Measurements from ENCODE around the gene DUSP22.

DNA sequence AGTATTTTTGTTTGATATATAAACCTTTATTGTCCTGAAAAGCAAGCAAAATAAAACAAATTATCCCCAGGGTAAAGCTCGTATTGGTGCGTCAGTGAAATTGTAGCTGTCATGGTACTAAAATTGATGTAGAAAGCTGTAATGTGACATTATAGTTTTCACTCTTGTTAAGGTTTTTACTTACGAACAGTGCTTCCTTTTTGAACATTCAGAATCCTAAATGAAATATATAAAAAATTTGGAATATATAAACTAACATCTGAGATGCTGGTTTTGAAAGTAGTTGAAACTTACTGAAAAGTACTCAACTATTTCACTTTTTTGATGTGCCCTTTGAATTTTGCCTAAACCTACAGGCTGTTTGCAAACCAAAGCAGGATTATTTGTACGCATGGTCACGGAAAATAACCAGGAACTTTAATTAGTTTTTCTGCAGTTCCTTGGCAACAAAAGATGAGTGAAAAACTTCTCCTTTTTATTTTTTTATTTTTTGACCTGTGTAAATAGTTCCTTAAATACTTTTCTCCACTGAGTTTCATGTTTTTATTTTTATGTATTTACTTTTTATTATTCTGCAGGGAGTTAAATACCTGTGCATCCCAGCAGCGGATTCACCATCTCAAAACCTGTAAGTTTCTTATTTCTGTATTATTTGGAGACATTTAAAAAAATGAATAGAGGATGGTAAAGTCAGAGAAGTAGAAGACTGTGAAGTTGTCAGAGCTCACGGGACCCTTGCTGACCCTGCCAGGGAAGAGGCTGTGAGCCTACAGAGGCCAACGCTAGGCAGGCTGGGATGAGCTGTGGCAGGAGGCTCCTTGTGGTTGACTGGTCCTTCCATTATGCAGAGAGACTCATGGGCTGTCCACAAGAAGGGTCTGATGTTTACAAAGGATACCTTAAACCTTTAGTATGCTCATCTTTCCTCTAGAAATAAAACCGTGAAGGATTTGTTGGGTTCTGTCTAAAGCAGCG, 42.5 kb downstream of the DUSP22 start:
- TF ChIP-seq ZFP3 (CRISPR knock-in tag; IDR thresholded peaks at IDR 0.05), result no peak
- no peak for TF ChIP-seq RARB (CRISPR knock-in tag; IDR thresholded peaks at IDR 0.05)
- TF ChIP-seq ISL1 (CRISPR knock-in tag; IDR thresholded peaks at IDR 0.05), result no peak
- TF ChIP-seq, protein P1, sequence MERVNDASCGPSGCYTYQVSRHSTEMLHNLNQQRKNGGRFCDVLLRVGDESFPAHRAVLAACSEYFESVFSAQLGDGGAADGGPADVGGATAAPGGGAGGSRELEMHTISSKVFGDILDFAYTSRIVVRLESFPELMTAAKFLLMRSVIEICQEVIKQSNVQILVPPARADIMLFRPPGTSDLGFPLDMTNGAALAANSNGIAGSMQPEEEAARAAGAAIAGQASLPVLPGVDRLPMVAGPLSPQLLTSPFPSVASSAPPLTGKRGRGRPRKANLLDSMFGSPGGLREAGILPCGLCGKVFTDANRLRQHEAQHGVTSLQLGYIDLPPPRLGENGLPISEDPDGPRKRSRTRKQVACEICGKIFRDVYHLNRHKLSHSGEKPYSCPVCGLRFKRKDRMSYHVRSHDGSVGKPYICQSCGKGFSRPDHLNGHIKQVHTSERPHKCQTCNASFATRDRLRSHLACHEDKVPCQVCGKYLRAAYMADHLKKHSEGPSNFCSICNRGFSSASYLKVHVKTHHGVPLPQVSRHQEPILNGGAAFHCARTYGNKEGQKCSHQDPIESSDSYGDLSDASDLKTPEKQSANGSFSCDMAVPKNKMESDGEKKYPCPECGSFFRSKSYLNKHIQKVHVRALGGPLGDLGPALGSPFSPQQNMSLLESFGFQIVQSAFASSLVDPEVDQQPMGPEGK (CRISPR knock-in tag; IDR thresholded peaks at IDR 0.05; ENCODE audit: borderline replicate concordance), result no peak
- no peak for TF ChIP-seq ARNTL (CRISPR knock-in tag; IDR thresholded peaks at IDR 0.05; ENCODE audit: borderline replicate concordance, low read depth)
- TF ChIP-seq, protein P2, sequence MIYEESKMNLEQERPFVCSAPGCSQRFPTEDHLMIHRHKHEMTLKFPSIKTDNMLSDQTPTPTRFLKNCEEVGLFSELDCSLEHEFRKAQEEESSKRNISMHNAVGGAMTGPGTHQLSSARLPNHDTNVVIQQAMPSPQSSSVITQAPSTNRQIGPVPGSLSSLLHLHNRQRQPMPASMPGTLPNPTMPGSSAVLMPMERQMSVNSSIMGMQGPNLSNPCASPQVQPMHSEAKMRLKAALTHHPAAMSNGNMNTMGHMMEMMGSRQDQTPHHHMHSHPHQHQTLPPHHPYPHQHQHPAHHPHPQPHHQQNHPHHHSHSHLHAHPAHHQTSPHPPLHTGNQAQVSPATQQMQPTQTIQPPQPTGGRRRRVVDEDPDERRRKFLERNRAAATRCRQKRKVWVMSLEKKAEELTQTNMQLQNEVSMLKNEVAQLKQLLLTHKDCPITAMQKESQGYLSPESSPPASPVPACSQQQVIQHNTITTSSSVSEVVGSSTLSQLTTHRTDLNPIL (CRISPR knock-in tag; IDR thresholded peaks at IDR 0.05; ENCODE audit: low read depth), result no peak
- no peak for TF ChIP-seq ZNF8 (CRISPR knock-in tag; IDR thresholded peaks at IDR 0.05)
- no peak for TF ChIP-seq SNAI2 (CRISPR knock-in tag; IDR thresholded peaks at IDR 0.05)
- no peak for TF ChIP-seq ZNF70 (CRISPR knock-in tag; IDR thresholded peaks at IDR 0.05)
- TF ChIP-seq TOX (CRISPR knock-in tag; IDR thresholded peaks at IDR 0.05; ENCODE audit: borderline replicate concordance), result no peak
- TF ChIP-seq BACH2 (CRISPR knock-in tag; IDR thresholded peaks at IDR 0.05; ENCODE audit: borderline replicate concordance), result no peak
- no peak for TF ChIP-seq ZC3H10 (CRISPR knock-in tag; IDR thresholded peaks at IDR 0.05)
- no peak for TF ChIP-seq CSDC2 (CRISPR knock-in tag; IDR thresholded peaks at IDR 0.05)
